GM18858 (cell line): ENCODE results near the gene APBB2.
"Not testable (repeated sequence)": the region's sequence is repeated elsewhere in the genome, so short reads cannot be mapped to it uniquely, and the experiment has no call there.

Experiments used
- ATAC-seq: cut with Tn5 transposase; IDR thresholded peaks from one replicate; pipeline ENCODE4 v1.9.1; 2021; ENCODE audit not compliant: unreplicated experiment

The APBB2 gene

GRCh38 chr4:41069838-41070237, 144.5 kb downstream of the APBB2 start:
- ATAC-seq: no peak

GRCh38 chr4:41069257-41069656, 145.1 kb downstream of the APBB2 start:
- ATAC-seq: no peak

GRCh38 chr4:41067369-41067768, 147.0 kb downstream of the APBB2 start:
- ATAC-seq: no peak

- ATAC-seq: no peak
These were observed 148.3 kb downstream of the APBB2 start for GRCh38 chr4:41066049-41066448.

GRCh38 chr4:41065434-41066006, 148.8 kb downstream of the APBB2 start:
- no peak for ATAC-seq

GRCh38 chr4:41064953-41065352, 149.4 kb downstream of the APBB2 start:
- ATAC-seq: no peak

- ATAC-seq: no peak
These were observed 152.7 kb downstream of the APBB2 start for GRCh38 chr4:41061482-41062185.

GRCh38 chr4:41060352-41061334, 153.7 kb downstream of the APBB2 start:
- ATAC-seq: no peak

GRCh38 chr4:41059411-41059810, 154.9 kb downstream of the APBB2 start:
- ATAC-seq: not testable (repeated sequence)

GRCh38 chr4:41058426-41058825, 155.9 kb downstream of the APBB2 start:
- ATAC-seq: no peak

- ATAC-seq: no peak
These were observed 156.9 kb downstream of the APBB2 start for GRCh38 chr4:41057467-41057866.

- no peak for ATAC-seq
These were observed 162.1 kb downstream of the APBB2 start for GRCh38 chr4:41052287-41052686.

- no peak for ATAC-seq
These were observed 163.2 kb downstream of the APBB2 start for GRCh38 chr4:41050880-41051775.

GRCh38 chr4:41050116-41050515, 164.2 kb downstream of the APBB2 start:
- ATAC-seq: no peak

GRCh38 chr4:41049176-41049575, 165.2 kb downstream of the APBB2 start:
- ATAC-seq: not testable (repeated sequence)

- no peak for ATAC-seq
These were observed 169.6 kb downstream of the APBB2 start for GRCh38 chr4:41044791-41045190.

- ATAC-seq: no peak
These were observed 170.2 kb downstream of the APBB2 start for GRCh38 chr4:41044165-41044564.

- ATAC-seq: no peak
These were observed 170.9 kb downstream of the APBB2 start for GRCh38 chr4:41043465-41043864.

- ATAC-seq: no peak
These were observed 172.8 kb downstream of the APBB2 start for GRCh38 chr4:41041551-41041950.

- no peak for ATAC-seq
These were observed 175.0 kb downstream of the APBB2 start for GRCh38 chr4:41039317-41039716.

GRCh38 chr4:41038304-41038703, 176.0 kb downstream of the APBB2 start:
- ATAC-seq: no peak
